ENCODE data around the gene TRIM17. TPM values are rescaled to one million over a fixed set of nuclear protein-coding genes. Genes with fewer than 3 reads are reported as not detected.

TRIM17 gene
- total RNA-seq, 1 experiment from 2014 or later: not detected

GRCh38 chr1:228448372-228448771 is 31.7 kb upstream of the TRIM17 start:
- no peak for DNase-seq (ENCODE audit: low read depth, low spot score)
- POLR2A ChIA-PET: interaction anchor here (1.5 kb wide), 1 partner anchor 9 kb away, joined by 6 read pairs; a partner anchor contains a TSS
- BruUV-seq (replicated peaks): no TSS peak

GRCh38 chr1:228446852-228447251 is 30.2 kb upstream of the TRIM17 start:
- ATAC-seq (no peak), DNase-seq (ENCODE audit: low read depth, low spot score) (no peak)
- intact Hi-C loops (cut with micrococcal nuclease): no loop called here
- TF ChIP-seq RAD21 (IDR thresholded peaks at IDR 0.05; ENCODE audit: low read depth) (no peak), FOSL1 (IDR thresholded peaks at IDR 0.05; ENCODE audit: low read depth) (no peak), EZH2 (IDR thresholded peaks at IDR 0.05) (no peak), JUND (IDR thresholded peaks at IDR 0.05) (no peak), ELF1 (IDR thresholded peaks at IDR 0.05; ENCODE audit: borderline replicate concordance, low read depth) (no peak), CBX3 (IDR thresholded peaks at IDR 0.05; ENCODE audit: low read depth) (no peak), POLR2A (IDR thresholded peaks at IDR 0.05; ENCODE audit: borderline replicate concordance, extremely low read depth, insufficient read depth, insufficient read length) (no peak), POLR2AphosphoS5 (IDR thresholded peaks at IDR 0.05; ENCODE audit: low read depth, low read length) (no peak), ZNF274 (IDR thresholded peaks at IDR 0.05; ENCODE audit: low read depth, low read length) (no peak)
- no TSS peak for BruUV-seq (replicated peaks)
- Histone ChIP-seq H3K79me2 (ENCODE audit: insufficient read depth, low read length) (no peaks in the 10 kb centered on the region), H3K36me3 (ENCODE audit: control insufficient read depth in 1 of 2, insufficient read depth in 2 of 2, low read length in 2 of 2) (no peaks in the 10 kb centered on the region), H3K9me3 (ENCODE audit: control insufficient read depth in 1 of 2, insufficient read depth in 1 of 2, low read depth in 1 of 2, low read length in 2 of 2) (no peaks in the 10 kb centered on the region), H3K27me3 (ENCODE audit: insufficient read depth, low read length) (no peaks in the 10 kb centered on the region), H2AFZ (ENCODE audit: low read depth, low read length, poor library complexity, severe bottlenecking) (no peak overlapping the region), H3K4me2 (ENCODE audit: low read length) (no peak overlapping the region), H3K4me3 (replicated peaks in 1 of 2; ENCODE audit: low read depth in 1 of 2, low read length in 2 of 2) (no peak overlapping the region), H3K9me2 (ENCODE audit: insufficient read depth) (no peaks in the 10 kb centered on the region), H4K20me1 (ENCODE audit: insufficient read depth) (no peaks in the 10 kb centered on the region), H3K9ac (ENCODE audit: low read length) (no peak overlapping the region), H3K4me1 (ENCODE audit: control insufficient read depth in 1 of 2, insufficient read depth in 2 of 2, low read length in 2 of 2) (peaks cover 0 to 1% of the 10 kb centered on the region in 2 experiments; a peak in 1 of 4 replicates), H3K27ac (ENCODE audit: low read depth, low read length) (no peak overlapping the region)
- POLR2A ChIA-PET: no interaction called here
- RAD21 ChIA-PET (ENCODE audit: low non-redundant PET in 1 of 2, low total read pairs in 2 of 2, uncharacterized antibody in 2 of 2, unreplicated experiment in 2 of 2): no interaction called here
- CTCF ChIA-PET: no interaction called here

More at GRCh38 chr1:228448372-228448771, 31.7 kb upstream of the TRIM17 start:
- no peaks in the 10 kb centered on the region for H4K20me1 ChIP-seq (ENCODE audit: insufficient read depth)
- intact Hi-C loops (cut with micrococcal nuclease): no loop called here
- ChIA-PET CTCF (no interaction called here), RAD21 (ENCODE audit: low non-redundant PET in 1 of 2, low total read pairs in 2 of 2, uncharacterized antibody in 2 of 2, unreplicated experiment in 2 of 2) (no interaction called here)
- H2AFZ ChIP-seq (ENCODE audit: low read depth, low read length, poor library complexity, severe bottlenecking): no peak overlapping the region
- no peaks in the 10 kb centered on the region for H3K9me3 ChIP-seq (ENCODE audit: control insufficient read depth in 1 of 2, insufficient read depth in 1 of 2, low read depth in 1 of 2, low read length in 2 of 2)
- no peaks in the 10 kb centered on the region for H3K27me3 ChIP-seq (ENCODE audit: insufficient read depth, low read length)
- H3K4me2 ChIP-seq (ENCODE audit: low read length): no peak overlapping the region
- H3K36me3 ChIP-seq (ENCODE audit: control insufficient read depth in 1 of 2, insufficient read depth in 2 of 2, low read length in 2 of 2): no peaks in the 10 kb centered on the region
- peaks cover 0 to 14% of the 10 kb centered on the region in 2 experiments; a peak in 2 of 4 replicates for H3K4me1 ChIP-seq (ENCODE audit: control insufficient read depth in 1 of 2, insufficient read depth in 2 of 2, low read length in 2 of 2)
- H3K4me3 ChIP-seq (replicated peaks in 1 of 2; ENCODE audit: low read depth in 1 of 2, low read length in 2 of 2): no peak overlapping the region
- H3K79me2 ChIP-seq (ENCODE audit: insufficient read depth, low read length): no peaks in the 10 kb centered on the region
- ATAC-seq: no peak
- TF ChIP-seq POLR2A (IDR thresholded peaks at IDR 0.05; ENCODE audit: borderline replicate concordance, extremely low read depth, insufficient read depth, insufficient read length): no peak
- TF ChIP-seq ZFX (IDR thresholded peaks at IDR 0.05): no peak
- no peak for TF ChIP-seq EZH2phosphoT487 (IDR thresholded peaks at IDR 0.05; ENCODE audit: borderline replicate concordance)
- TF ChIP-seq ZNF274 (IDR thresholded peaks at IDR 0.05; ENCODE audit: low read depth, low read length): no peak
- TF ChIP-seq SP1 (IDR thresholded peaks at IDR 0.05; ENCODE audit: low read depth): no peak
- TF ChIP-seq, protein P1, sequence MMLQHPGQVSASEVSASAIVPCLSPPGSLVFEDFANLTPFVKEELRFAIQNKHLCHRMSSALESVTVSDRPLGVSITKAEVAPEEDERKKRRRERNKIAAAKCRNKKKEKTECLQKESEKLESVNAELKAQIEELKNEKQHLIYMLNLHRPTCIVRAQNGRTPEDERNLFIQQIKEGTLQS (IDR thresholded peaks at IDR 0.05): no peak
- TF ChIP-seq, protein P2, sequence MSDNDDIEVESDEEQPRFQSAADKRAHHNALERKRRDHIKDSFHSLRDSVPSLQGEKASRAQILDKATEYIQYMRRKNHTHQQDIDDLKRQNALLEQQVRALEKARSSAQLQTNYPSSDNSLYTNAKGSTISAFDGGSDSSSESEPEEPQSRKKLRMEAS (IDR thresholded peaks at IDR 0.05): no peak
- no peak for TF ChIP-seq RAD21 (IDR thresholded peaks at IDR 0.05; ENCODE audit: low read depth)
- no peak overlapping the region for H3K9ac ChIP-seq (ENCODE audit: low read length)
- H3K27ac ChIP-seq (ENCODE audit: low read depth, low read length): no peak overlapping the region
- no peaks in the 10 kb centered on the region for H3K9me2 ChIP-seq (ENCODE audit: insufficient read depth)

All from HCT116 (cell line).